Right lobe of liver (tissue), 4 donors: ENCODE measurements around the gene EMILIN2.

Source experiments
- POLR2A ChIP-seq: fragments of 450-650 bp; IDR thresholded peaks from one replicate; pipeline ENCODE4 v1.6.1; 2017; ENCODE audit warnings: antibody characterized with exemption, mild to moderate bottlenecking
- TF ChIP-seq, protein P1 (sequence below), 4 donors: fragments of 200-600 bp in 3 of 4; fragments of 450-650 bp in 1 of 4; IDR thresholded peaks; one replicate each; pipeline versions ENCODE4 v1.5.1 to v1.8.0; 2016 to 2022; ENCODE audit warnings: antibody characterized with exemption in 4 of 4, mild to moderate bottlenecking in 2 of 4
- donor health status: DM: no; HTN: no; CAD: no.
- donor health status: DM: no; HTN: no; CAD: no.
- donor health status: DM: no; HTN: yes; CAD: no.

DNA sequence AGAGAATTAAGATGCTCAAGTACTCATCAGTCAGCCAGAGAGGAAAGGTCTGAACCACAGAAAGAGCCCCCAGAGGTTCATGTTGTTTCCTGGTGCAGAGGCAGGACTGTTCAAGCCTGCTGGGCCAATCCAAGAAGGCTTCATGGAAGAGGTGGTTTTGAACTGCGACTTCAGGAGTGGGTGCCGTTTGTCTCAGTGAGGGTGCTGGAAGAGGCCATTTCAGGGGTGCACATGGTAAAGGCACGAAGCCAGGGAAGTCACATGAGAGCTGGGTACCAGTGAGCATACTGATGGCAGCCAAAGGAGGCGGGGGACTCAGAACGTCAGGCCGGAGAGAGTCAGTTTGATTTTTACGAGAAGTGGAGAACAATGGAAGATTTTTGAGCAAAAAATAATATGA is 55.5 kb downstream of the EMILIN2 start:
- TF ChIP-seq, protein P1, sequence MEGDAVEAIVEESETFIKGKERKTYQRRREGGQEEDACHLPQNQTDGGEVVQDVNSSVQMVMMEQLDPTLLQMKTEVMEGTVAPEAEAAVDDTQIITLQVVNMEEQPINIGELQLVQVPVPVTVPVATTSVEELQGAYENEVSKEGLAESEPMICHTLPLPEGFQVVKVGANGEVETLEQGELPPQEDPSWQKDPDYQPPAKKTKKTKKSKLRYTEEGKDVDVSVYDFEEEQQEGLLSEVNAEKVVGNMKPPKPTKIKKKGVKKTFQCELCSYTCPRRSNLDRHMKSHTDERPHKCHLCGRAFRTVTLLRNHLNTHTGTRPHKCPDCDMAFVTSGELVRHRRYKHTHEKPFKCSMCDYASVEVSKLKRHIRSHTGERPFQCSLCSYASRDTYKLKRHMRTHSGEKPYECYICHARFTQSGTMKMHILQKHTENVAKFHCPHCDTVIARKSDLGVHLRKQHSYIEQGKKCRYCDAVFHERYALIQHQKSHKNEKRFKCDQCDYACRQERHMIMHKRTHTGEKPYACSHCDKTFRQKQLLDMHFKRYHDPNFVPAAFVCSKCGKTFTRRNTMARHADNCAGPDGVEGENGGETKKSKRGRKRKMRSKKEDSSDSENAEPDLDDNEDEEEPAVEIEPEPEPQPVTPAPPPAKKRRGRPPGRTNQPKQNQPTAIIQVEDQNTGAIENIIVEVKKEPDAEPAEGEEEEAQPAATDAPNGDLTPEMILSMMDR (IDR thresholded peaks at IDR 0.05), result no peak
- TF ChIP-seq POLR2A, result no peak
